CD4-positive, alpha-beta T cell treated with Interleukin-17A for 1 hour (primary cell): ENCODE data around the gene TMEFF2.

Source experiments
- DNase-seq: peaks from one replicate; pipeline ENCODE4 v3.0.0-alpha.2; 2020

The TMEFF2 gene

DNA sequence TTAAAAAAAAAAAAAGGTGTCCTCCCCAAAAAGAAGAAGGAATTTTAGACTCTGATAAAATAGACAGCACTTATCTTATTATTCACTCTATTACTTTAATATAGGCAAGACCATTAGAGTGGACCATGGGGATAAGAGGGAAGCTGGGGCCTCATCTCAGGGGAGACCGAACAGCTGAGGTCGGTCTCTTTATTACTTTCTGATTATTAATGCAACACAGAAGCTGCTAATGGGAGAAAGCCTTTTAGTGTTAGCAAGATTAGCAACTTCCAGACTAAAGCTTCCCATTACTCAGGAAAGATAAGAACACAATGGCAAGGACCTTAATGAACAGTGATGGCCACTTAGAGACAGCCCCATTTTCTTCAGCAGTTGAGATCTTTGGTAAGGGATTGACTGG is 135.5 kb downstream of the TMEFF2 start:
- no peak for DNase-seq

DNA sequence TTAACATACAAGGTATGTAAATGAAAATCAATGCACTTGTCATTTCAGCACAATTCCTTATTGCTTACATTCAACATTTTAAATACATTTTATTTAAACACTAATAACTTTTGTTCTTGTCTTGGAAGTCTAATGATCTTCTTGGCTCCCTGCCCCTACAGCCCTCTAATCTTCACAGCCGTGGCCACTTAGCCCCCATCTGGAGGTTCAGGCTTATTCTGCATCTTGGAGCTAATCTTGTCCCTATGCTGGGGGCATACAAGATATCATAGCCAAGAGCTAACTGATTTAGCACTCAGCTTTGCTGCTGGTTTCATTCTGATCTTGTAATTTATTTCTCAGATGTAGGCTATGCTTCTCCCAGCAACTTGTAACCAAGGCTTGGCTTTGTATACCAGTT is 140.8 kb downstream of the TMEFF2 start:
- DNase-seq = no peak

DNA sequence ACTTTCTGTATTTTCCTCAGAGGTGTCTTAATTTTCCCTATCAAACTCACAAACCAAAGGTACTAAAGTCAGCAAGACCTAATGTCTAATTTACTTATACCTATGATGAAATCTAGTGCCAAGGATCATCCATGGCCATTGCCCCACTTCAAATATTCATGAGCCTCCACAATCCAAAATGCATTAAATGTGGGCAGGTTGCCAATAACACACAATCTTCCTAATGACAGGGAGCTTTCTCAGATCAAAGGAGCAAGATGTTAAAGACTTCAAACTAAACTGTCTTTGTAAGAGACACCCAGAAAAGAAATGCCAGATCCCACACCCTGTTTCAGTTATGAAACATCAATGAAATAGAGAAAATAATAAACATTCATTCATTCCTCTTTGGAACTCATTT is 143.2 kb downstream of the TMEFF2 start:
- no peak for DNase-seq

DNA sequence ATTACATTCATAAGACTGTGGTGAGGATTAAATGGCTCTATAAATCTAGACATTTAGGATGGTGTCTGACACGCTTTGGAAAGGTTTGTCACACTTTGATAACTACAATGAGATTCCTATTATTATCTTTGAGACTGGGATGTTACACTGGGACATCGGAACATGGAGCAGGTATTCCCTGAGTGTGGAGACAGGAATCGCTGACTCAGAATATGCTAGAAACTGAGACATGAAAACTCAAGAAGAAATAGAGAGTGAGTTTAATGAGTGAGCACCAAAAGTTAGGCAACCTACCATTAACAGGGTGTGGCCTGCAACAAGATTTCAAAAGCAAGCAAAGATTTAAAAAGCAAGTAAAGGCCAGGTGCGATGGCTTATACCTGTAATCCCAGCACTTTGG is 145.4 kb downstream of the TMEFF2 start:
- no peak for DNase-seq

DNA sequence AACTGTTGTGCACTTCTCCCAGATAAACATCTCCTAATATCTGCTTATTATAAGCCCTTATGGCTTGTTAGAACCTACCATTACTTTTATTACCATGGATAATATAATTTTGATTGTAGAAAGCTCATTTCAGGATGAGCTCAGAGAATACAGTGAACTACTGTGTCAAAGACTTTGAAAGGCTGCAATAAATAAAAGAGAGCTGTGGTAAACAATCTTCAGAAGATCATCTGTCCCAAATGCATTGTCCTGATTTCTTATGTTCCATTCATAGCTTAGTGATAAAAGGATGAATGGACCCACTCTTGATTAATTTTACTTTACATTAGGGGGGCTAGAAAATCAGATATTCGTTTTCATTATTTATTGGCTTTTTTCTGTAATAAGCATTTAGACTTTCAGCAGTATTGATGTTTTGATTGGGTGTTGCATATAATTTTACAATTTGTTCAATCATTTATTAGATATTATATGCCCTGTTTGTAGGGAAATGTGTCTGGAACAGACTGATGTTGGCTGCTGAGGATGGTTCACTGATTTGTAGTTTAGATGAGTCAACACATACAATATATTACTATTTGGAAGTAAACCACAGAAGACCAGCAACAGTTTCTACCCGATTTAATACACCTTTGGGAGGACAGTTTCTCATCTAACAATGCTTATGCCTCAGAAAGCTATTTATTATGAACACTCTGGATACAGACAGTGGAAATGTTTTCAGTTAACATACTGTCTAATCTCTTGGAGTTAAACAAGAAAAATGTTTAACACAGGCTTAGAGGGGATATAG is 147.2 kb downstream of the TMEFF2 start:
- no peak for DNase-seq

DNA sequence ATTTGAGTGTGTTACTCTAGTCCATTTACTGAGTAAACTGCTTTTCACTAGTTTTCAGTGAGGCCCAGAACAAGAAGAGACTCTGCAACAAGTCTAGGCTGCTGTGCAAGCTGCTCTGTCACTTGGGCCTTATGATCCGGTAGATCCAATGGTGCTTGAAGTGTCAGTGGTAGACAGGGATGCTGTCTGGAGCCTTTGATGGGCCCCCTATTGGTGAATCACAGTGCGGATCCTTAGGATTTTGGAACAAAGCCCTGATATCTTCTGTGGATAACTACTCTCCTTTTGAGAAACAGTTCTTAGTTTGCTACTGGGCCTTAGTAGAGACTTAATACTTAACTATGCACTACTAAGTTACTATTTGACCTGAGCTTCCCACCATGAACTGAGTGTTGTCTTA is 150.2 kb downstream of the TMEFF2 start:
- DNase-seq = no peak

DNA sequence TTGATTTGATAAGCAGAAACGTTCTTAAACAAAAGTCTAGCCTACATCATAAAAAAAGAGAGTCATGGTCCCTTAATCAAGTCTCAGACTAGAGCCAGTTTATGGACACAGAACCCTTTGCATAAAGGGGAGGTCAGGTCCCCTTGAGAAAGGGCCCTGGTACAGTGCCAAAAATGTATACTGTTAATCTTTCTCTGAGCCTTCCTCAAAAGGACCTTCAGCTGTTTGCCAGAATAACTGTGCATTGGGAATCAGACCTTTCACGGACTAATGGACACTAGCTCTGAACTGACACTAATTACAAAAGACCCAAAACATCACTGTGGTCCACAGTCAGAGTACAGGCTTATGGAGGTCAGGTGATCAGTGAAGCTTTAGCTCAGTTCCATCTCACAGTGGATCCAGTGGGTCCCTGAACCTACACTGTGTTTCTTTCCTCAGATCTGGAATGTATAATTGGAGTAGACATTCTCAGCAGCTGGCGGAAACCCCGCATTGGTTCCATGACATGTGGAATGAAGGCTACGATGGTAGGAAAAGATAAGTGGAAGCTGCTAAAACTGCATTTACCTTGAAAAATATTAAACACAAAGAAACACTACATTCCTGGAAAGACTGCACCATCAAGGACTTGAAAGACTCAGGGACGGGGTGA is 151.4 kb downstream of the TMEFF2 start:
- DNase-seq = no peak

DNA sequence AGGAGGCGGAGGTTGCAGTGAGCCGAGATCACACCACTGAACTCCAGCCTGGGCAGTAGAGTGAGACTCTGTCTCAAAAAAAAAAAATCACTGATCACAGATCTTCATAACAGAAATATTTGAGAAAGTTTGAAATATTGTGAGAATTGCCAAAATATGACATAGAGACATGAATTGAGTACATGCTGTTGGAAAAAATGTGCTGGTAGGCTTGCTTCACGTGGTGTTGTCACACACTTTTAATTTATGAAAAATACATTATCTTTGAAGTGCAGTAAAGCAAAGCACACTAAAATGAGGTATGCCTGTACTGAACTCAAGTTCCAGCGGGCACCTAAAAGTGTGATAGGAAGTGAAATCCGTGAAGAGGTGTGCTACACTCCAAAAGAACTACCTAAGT is 152.6 kb downstream of the TMEFF2 start:
- no peak for DNase-seq

DNA sequence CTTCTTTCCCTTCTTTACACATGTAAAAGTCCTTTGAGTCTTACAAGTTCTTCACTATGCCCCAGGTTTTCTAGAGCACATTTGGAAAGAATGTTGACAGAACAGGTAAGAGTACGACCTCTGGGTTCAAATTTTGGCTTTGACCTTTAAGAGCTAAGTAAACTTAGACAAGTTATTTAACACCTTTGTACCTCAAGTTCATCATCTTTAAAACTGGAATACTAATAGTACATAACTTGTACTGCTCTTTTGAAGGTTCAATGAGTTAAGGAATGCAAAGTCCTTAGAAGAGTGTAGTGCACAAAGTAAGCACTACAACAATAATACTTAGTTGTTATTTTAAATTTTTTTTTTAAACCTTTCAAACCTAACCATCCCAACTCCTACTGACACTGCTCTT is 156.6 kb downstream of the TMEFF2 start:
- DNase-seq = no peak

DNA sequence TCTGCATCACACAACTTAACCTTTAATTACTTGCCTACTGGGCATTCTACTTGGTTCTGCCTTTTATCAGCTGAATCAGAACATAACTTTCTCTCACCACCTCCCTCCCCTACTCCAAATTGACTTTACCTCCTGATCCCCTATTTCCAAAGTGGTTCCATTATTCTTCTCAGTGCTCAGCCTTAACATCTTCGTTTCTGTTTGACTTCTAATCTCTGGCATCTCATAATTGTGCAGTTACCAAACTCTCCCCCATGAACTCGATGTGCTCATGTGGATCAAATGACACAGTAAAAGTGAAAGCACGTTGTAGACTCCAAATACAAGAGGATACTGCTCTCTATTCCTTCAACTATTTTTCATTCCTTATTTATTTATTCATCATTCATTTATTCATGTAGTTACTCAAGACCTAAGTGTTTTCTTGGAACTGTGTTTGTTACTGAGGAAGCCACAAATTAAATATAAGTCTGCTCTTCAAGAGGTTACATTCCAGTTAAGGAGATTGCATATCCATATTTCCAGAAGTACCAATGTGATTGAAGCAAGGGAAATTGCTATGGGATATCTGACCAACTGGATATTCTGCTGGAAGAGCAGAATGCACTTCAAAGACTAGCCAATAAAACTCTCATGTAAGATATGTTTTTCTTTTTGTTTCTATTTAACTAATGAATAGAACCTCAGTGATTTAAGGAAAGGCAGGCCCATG is 158.8 kb downstream of the TMEFF2 start:
- DNase-seq = no peak

DNA sequence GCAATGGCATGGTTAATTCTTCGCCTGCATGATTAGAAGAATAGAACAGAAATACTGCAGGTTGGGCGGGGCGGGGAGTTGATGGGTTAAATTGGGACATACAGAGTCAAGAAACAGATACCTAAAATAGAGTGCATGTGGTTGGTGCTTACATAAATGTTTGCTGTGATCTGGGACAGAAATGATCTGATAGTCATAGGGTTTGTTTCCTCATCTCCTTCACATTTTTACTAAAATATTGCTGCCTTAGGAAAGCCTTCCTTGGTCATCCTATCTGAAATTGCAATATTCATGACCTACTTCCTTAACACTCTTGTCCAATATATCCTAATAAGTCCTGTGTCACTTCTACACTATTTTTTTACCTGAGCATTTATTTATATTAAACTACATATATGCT is 163.9 kb downstream of the TMEFF2 start:
- no peak for DNase-seq

DNA sequence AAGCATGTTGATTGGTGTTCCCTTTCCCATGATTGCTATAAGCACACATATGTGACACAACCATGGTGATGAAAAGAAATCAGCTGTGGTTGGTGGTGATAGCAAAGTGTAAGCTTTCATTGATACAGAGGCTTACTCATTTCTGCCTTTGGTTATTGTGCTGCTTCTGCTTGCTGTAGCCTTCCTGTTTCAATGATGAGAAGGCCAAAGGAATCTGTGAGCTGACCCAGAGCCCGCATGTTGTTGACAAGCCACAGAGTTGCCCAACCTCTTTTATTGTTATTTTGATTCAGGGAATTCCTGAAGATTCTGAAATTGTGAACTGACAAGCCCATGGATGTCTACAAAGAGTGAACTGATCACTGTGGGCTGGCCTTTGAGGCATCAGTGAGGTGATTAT is 164.4 kb downstream of the TMEFF2 start:
- DNase-seq = no peak

DNA sequence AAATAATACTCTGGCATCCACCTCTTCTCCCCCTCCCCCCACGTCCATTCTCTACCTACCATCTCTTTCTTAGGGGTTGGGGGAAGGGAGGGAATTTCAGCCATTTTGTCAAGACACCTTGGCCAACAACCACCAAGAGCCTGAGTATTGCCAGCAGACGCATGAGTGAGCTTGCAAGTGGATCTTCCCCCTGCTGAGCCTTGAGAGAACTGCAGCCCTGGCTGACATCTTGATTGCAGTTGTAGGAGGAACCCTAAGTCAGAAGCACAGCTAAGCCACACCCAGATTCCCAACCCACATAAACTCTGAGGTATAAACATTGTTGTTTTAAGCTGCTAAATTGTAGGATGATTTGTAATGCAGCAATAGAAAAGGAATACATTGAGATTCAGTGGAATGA is 165.6 kb downstream of the TMEFF2 start:
- no peak for DNase-seq

DNA sequence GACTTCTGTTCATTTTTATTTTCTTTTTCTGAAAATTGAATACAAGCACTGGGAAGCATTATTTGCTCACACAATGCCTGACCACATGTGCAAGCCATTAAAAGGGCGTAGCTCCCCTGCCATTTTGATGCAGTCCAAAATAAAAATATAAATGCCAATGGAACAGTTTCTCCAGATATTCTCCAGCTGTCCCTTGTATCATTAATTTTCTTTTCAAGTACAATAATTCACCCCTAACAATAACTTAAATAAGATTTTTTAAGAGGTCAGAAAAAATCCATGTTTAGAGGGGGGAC is 168.0 kb downstream of the TMEFF2 start:
- no peak for DNase-seq

DNA sequence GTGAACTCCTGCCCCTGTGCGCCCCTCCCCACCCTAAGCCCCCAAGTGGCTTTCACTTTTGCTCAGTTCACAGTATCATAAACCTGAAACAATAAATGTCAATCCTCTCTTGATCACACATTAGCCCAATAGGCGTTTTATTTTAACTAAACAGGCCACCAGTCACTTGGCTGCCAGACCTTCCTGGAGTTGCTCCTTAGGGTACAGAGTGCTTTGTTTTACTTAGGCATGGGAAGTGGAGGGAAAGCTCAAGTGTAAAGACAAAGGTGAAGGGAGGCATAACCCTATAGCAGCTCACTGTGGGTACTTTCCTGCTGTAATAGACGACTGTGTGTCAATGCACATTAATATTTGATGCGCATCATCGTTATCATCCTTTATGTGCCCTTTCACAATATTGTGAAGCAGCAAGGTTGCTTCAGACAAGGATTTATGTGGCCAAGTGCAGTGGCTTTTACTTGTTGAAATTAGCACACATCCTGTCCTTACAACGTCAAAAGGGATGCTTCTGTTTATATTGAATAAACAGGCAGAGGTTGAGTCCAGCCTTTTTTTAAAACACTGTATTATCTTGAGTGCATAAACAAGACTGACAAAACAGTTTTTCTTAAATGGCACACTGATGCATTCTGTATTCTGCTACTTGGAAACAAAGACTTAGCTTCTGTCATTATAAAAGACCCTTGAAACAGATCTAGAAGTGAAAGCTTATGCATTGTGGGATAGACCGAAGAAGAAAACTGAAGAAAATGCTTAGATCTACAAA is 168.5 kb downstream of the TMEFF2 start:
- DNase-seq = no peak

DNA sequence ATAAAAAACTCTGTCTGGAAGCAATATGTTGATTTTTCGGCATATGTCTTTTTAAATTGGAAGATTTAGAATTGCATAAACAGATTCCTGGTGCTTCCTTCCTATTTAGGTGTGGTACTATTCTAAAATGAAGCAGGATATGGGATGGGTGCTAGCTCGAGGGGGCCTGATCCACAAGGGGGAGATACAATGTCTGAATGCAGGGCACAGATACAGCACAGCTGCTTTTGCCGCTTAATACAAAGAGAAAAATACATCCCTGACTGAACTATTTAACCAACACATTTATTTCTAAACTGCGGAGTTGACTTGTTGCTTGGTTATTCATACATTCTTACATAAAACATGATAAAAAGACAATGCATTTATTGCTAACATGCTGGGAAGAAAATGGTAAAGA is 169.1 kb downstream of the TMEFF2 start:
- DNase-seq = no peak

DNA sequence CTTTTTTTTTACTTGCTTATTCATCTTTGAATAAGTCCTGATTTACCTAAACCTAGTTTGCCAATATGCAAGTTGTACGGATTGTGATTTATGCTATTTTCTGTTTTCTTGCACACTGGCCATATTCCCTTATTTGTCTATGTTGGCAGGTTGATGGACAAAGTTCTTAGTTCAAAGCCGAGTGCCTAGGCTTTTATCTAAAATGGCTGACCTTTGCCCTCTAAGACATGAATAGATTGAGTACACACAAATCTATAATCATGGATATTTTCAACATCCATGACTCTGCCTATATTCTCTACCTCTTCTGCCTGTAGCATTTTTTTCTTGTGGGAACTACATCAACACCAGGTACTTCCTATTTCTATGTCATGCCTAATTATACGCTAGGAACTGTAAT is 171.7 kb downstream of the TMEFF2 start:
- no peak for DNase-seq

DNA sequence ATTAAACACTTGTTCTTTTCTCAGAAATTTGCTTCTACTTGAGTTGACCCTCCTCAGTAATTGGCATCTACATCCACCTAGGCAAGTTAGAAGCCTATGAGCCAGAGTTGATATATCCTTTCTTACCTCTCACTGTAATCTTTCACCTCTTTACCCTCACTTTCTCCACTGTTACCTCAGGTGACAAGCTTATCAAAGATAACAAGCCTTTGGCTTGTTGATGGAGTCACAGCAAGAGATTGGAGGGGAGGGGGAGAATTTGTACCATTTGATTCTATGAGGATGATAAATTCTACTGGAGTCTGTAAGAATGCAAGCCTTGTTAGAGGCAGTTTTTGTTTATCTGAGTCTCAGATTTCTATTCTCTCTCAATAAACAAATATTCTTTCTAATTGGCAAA is 176.9 kb downstream of the TMEFF2 start:
- DNase-seq = no peak

DNA sequence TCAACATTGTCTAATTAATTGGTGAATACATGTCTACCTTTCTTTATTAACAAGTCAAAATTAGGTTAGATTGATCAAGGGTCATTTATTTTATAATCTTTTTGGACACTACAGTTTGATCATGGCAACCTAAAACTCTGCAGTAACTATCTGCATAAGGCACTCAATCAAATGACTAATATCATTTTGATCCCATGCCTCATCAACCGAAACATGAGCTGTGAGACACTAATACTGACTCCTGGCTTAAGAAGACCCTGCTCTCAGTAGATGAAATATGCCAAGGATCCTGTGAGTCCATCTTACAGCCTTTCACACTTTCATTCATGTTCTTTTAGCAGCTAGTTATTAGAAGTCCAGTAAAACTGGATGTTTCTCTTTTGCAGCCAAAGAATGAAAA is 178.5 kb downstream of the TMEFF2 start:
- DNase-seq = no peak

DNA sequence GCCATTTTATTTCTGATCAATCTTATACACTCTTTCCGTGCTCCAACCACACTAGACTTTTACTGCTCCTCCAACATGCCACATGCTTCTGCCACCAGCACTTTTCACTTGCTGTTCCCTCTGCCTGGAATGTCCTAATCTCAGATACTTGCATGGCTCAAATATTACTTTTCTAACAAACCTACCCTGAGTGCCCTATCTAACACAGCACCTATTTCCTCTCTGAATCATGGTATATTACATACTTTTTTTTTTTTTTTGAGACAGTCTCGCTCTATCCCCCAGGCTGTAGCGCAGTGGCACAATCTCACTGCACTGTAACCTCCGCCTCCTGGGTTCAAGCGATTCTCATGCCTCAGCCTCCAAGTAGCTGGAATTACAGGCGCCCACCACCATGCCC is 181.5 kb downstream of the TMEFF2 start:
- no peak for DNase-seq

DNA sequence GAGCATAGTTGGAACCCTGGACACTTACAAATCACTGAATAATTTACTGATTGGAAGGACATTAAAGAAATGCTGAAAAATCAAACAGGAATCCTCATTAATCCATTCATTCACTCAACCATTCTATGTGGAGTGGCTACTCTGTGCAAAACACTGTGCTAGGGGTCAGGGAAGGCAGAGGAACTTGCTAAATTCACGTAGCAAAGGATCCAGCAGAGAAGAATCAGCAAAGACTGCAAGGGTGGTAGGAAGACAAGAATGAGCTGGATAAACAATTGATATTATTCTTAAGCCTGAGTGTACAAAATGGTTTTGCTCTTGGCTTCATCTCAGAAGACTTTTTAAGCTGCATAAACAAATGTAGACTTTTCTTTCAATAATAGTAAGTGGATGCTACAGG is 183.5 kb downstream of the TMEFF2 start:
- DNase-seq = no peak

DNA sequence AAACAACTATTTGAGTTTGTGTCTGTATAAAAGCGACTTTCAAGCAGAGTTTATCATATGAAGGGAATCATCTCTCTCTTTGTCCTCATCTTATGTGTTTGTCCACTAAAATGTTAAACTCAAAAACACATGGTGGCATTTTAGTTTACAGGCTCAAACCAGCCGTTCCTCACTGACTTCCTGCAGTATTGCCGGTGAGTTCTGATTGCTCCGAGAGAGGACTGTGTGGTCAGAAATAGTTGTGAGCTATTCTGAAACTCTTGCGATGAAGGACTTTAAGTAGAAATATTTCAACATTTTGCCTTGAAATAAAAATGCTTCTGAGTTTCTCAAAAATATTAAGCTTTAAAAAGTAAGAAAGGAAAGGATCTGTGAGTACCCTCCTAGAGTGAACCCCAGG is 184.7 kb downstream of the TMEFF2 start:
- no peak for DNase-seq

DNA sequence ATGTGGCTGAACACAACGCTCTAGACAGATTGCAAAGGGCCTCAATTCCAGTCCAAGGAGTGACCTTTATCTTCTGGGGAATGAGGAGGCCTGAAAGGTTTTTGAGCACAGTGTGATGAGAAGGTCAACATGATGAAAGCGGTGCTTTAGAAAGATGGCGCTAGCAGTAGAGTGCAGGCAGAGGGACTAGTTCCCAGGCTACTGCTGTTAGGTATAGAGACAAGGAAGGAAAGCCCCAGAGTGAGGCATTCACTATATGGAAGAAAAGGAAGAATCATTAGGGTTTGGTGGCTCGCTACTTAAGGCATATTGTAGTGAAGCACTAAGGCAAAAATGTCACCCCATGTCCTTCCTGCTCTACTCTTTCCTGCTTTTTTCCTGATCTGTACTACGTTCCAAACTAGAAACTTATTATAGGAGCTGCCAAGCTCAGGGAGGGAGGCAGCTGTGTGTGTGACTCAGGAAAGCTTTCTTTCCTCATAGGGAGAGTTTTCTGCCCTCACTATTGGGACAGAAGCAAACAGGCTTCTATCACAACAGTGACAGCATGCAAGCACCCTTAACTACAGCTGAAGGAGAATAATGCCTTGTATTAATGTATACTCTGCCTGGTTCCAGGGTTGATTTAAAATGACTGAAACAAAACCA is 187.0 kb downstream of the TMEFF2 start:
- DNase-seq = no peak
